ENCODE results near the gene PLCG2. TPM values are rescaled to one million over a fixed set of nuclear protein-coding genes. Genes with fewer than 3 reads are reported as not detected.
"Not testable (repeated sequence)": the region's sequence is repeated elsewhere in the genome, so short reads cannot be mapped to it uniquely, and the experiment has no call there.

Gene PLCG2
- total RNA-seq, 2 donors from 2014 or later: 14.1 to 16.0 TPM

DNA sequence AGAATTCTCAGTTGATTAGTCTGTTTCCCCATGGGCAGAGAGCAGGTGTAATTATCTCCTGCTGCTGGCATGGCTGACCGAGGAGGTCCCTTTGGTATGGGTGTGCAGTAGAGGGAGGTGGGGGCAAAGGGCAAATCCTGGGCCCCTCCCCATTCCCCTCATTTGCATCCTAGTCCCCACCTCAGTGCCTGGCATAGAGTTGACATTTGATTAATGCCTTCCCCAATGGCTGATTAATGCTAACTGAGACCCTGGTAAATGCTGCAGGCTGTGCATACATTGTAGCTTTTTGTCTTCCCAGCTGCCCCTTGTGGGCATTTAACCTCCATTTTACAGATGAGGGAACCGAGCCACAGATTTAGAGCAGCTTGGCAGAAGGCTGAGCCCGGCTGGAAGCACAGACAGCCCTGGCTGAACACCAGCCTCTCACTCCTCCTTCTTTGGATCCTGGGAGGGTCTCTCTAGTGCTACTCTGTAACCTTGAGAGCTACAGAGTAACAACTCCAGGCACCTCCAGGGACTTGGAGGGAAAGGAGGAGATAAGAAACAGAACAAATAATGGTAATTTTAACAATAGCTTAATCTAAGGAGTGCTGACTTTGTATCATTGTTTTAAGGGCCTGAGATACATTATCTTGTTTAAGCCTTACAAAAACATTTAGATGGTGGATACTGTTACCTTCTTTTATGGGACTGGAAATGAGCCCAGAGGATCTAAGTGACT, 5.1 kb downstream of the PLCG2 start:
- DNase-seq (peak; percentile 24), ATAC-seq (peak in 1 of 2 donors; percentile 59)
- intact Hi-C loops (cut with DNase I): no loop called here

DNA sequence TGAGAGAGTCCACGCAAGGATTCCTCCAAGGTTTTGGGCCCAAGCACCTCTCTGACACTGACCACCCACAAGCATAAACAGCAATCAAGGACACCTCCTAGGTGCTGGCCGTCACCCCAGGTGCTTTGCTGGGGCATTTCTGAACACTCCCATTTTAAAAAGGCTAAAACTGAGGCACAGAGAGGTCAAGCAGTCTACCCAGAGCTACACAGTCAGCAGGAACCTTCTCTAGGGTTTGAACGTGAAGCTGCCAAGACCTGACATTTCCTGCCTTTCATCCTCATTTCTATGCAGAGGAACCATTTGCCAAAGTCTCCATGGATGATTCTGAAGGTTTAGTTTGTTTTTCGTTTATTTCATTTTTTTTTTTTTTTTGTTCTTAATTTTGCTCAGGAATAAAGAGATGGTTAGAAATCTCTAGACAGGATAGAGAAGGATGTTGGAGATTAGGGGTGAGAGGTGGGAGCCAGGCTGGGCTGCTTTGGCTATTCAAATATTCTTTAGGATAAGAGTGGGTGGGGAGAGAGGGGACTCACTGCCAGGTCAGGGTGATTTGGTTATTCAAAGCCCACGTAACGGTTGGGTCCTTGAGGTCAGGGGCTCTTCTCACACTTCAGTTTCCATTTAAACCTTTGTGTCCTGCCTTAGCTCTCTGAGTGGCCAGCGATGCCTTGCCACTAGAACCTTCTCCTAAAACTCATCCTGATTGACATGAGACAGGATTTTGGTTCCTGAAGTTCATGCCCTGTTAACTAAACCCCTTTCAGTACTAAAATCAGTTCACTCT, 6.2 kb downstream of the PLCG2 start:
- intact Hi-C loops (cut with DNase I): no loop called here
- DNase-seq: no peak
- ATAC-seq: no peak

DNA sequence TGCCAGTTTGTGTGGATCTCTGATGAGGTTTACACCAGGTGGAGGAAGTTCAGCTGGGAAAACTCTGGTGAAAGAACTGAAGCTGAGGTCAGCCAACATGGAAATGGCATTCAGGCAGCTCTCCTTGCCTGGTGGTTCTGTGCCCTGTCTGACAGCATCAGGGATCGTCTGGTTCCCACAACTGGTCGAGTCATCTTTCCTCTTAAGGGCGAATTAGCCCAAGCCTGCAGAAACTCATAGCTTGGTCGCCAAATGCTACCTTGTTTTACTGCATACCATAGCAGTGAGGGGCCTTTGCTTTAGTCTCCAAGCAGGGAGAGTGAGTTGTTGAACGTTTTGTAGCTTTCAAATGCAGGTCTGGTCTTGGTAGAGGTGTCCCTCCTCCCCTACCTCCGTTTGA, 7.2 kb downstream of the PLCG2 start:
- intact Hi-C loops (cut with DNase I): no loop called here
- no peak for DNase-seq
- ATAC-seq: no peak

DNA sequence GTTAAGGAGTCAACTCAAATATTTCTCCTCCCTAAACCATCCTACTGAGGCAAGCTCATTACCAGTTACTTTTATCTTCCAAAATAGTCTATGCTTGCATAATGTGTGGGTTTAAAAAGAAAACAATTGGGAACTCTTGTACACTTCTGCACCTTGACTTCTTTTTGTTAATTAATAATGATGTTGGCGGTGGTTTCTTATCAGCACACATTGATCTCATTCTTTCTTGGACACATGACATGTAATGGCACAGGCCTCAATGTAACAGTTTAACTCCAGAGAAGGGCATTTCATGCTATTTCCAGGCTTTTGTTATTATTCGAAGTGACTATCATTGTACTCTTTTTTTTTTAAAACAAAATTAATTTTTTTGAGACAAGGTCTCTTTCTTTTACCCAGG, 7.8 kb downstream of the PLCG2 start:
- no peak for ATAC-seq
- intact Hi-C loops (cut with DNase I): no loop called here
- DNase-seq: no peak

DNA sequence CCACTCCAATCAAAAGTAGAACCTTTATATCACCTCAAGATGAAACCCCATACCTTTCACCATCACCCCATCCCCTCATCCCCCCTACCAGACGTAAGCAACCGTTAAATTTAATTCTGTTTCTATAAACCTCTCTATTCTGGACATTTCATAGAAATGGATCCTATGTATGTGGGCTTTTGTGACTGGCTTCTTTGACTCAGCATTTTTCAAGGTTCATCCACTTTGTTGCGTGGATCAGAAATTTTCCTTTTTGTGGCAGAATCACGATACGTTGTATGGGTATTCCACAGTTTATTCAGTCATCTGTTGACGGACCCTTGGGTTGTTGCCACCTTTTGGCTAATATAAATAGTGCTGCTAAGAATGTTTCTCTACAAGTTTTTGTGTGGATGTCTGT, 8.6 kb downstream of the PLCG2 start:
- DNase-seq (no peak), ATAC-seq (no peak)
- intact Hi-C loops (cut with DNase I): no loop called here

DNA sequence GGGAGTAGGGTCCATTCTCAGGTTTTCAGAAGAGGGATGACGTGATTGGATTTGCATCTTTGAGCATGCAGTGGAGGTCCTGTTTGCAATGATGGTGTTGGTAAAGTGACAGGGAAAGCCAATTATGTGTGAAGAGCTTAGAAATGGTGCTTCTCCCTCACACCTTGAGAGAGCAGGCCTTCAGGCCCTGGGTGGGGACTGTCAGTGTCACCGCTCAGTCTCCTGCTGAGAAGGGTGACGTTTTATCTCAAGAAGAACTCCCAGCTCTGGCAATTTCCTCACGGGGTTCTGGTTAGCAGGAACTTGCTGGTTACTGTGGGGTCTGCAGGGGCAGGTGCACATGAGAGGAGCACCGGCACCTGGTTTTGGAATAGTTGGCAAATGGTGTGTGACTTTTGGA, 11.2 kb downstream of the PLCG2 start:
- ATAC-seq (no peak), DNase-seq (no peak)
- intact Hi-C loops (cut with DNase I): loop anchor here in 1 of 2 donors (10.0 kb wide), 1 partner anchor 85 kb away; no protein-coding TSS in a partner anchor

DNA sequence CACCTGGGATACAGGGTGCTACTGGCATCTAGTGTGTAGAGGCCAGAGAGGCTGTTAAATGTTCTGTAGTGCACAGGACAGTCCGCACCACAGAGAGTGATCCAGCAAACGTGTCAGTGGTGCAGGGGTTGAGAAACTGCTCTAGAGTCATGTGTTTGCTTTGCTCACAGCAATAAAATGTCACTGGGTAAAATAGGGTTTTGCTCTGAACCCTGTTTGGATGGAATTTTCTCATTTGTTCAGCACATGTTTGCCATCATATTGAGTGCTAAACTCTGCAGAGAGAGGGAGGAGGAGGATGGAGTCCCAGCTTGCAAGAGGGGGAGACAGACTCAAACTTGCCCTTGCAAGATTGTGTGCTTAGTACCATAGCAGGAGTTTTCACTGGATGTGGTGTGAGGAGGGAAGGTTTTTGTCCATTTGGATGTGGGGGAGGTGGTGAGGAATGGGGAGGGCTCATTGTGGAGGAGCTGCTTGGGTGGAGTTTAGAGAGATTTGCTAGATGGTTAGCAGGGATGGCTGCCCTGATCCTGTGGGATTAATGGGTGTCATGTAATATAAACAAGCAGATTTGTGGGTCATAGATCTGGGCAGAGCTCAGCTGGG, 11.8 kb downstream of the PLCG2 start:
- DNase-seq: no peak
- no peak for ATAC-seq
- intact Hi-C loops (cut with DNase I): loop anchor here in 1 of 2 donors (10.0 kb wide), 1 partner anchor 84 kb away; no protein-coding TSS in a partner anchor

DNA sequence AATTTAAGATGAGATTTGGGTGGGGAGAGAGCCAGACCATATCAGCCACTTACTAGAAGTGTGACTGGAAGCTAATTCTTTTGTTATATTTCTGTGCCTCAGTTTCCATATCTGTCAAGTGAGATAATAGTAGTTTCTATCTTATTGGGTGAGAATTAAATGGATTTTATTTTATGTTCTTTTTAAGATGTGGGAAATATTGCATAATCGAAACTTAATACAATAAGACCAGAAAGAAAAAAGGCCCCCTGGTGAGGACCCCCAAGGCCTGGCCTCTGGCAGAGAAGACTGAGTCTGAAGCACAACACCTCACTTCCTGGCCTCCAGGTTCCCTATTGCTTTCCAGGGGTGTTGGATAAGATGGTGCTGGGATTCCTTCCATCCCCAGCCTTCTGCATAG, 13.7 kb downstream of the PLCG2 start:
- ATAC-seq (no peak), DNase-seq (no peak)
- intact Hi-C loops (cut with DNase I): loop anchor here in 1 of 2 donors (10.0 kb wide), 1 partner anchor 82 kb away; no protein-coding TSS in a partner anchor

DNA sequence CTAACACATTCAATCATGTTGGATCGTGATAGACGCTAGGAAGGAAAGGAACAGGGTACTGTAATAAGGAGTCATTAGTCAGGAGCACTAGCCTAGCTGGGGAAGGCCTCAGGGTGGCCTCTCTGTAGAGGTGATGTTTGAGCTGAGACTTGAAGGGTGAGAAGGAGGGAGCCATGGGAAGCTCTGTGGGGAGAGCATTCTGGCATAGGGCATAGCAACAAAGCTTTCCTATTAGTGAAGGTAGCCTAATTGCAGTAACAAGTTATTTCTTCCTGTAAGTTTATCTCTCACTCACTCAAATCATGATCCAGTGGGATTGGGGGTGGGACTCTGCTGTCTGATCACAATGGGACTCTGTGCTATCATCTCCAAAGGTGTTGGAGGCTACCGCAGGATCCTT, 16.1 kb downstream of the PLCG2 start:
- no peak for ATAC-seq
- DNase-seq: no peak
- intact Hi-C loops (cut with DNase I): loop anchor here in 1 of 2 donors (10.0 kb wide), 1 partner anchor 80 kb away; no protein-coding TSS in a partner anchor

DNA sequence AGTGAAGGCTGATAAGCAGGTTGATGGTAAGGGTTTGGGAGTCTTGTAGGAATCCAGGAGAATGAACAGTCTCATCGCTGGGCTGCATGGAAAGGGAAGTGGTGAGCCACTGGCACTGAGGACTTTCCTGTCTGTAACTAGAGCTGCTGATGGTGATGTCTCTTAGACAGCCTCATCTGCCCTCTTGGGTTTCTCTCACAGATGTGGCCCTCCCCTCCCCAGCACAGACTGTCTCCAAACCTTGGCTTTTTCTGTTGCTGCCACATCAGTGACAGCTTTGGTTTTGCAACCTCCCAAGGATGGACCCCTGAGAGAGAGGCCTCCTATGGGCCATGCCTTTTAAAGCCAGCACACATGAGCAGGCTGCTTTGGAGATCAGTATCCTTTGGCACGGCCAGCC, 16.9 kb downstream of the PLCG2 start:
- intact Hi-C loops (cut with DNase I): loop anchor here in 1 of 2 donors (10.0 kb wide), 1 partner anchor 79 kb away; no protein-coding TSS in a partner anchor
- ATAC-seq: no peak
- no peak for DNase-seq

DNA sequence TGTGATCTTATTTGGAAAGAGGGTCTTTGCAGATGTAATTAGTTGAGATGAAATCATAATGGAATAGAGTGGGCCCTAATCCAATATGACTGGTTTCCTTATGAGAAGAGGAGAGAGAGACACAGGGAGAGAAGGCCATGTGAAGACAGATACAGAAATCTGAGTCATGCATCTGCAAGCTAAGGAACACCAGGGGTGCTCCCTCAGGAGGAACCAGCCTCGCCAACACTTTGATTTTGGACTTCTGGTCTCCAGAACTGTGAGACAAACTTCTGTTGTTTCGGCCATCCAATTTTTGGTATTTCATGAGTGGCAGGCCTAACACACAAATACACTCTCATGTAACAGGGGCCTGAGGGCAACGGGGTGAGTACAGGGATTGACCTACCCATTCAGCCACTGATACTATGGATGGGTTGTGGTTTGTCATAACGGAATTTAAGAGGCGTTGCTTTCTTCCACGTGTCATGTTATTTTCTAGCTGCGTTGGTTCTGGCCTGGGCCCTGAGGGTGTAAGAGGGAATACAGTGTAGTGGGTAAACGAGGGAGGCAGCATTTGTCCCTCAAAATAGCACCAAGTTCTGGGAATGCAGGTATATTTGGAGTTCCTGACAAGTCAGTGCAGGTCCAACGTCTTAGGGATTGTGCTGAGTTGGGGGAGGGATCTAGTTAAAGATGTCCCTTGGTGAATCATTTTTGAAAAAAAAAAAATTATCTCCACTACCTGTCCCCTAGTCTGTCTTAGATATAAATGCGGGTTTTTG, 17.7 kb downstream of the PLCG2 start:
- DNase-seq (no peak), ATAC-seq (no peak)
- intact Hi-C loops (cut with DNase I): loop anchor here in 1 of 2 donors (10.0 kb wide), 1 partner anchor 78 kb away; no protein-coding TSS in a partner anchor

DNA sequence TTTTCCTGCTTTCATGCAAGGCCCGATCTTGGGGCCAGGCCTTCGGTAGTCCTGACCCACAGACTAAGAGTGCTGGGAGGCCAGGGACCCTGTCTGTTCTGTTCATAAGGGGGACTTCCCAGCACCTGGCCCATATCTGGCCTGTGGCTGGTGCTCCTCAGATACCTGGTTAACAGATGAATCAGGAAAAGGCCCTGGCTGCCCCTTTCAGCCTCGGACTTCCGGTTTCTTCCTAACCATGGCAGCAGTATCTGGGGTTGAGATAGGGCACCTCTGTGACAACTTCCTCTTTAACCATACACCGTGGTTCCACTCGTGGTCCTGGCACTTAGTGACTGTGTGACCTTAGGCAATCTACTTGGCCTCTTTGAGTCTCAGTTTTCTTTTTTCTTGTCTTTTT, 18.4 kb downstream of the PLCG2 start:
- intact Hi-C loops (cut with DNase I): loop anchor here in 1 of 2 donors (10.0 kb wide), 1 partner anchor 77 kb away; no protein-coding TSS in a partner anchor
- no peak for DNase-seq

DNA sequence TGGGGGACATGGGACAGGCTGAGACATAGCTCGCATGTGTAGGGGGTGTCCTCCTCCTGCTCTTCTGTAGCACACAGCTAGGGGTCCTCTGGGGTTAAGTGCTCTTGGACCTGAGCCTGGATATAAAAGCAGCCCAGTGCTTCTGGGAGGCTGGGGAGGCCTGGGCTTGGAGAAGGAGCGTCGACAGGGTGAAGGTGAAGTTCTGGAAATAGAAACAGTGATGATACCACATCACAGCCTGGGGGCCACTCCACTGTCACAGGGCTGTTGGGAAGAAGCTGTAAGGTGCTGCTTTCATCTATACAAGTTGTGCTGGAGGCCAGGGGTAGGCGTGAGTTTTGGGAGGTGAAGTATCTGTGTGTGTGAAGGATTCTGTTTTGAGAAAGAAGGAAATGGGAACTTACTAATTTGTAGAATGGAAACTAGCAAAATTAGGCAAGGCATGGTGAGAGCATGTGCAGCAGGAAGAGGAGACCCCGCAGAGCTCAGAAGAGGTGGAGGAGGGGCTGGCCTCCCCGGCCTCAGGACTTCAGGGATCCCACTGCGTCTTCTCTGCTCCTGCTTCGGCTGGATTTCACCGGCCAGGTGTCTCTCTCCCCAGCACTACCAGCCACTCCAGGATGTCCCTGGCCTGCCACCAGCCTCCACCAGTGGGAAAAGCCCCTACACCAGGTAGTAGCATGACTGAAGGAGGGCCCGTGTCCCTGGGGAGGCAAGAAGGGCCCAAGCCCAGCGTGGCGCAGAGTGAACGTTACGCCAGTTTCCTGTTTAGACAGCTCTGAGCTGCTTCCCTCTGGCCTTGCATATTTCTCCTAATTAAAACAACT, 19.4 kb downstream of the PLCG2 start:
- DNase-seq (peak; percentile 51), ATAC-seq (peak; percentile 90)
- intact Hi-C loops (cut with DNase I): loop anchor here in 1 of 2 donors (10.0 kb wide), 1 partner anchor 76 kb away; no protein-coding TSS in a partner anchor

More for the DNA sequence above, 18.4 kb downstream of the PLCG2 start:
- peak; percentile 20 to 25 for ATAC-seq

DNA sequence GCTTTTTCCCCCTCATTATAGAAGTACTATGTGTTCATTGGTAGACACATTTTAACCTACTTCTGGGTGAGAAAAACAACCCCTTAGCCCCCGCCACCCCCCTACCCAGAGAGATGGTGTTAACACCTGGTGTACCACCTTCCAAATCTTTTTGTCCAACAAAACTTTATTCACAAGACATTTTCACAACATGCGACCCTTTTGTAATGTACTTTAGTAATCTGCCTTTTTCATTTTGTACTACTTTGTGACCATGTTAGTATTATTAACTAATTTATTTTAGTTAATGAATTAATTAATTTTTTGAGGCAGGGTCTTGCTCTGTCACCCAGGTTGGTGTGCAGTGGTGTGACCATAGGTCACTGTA, 20.0 kb downstream of the PLCG2 start:
- no peak for ATAC-seq
- intact Hi-C loops (cut with DNase I): loop anchor here in 1 of 2 donors (10.0 kb wide), 1 partner anchor 76 kb away; no protein-coding TSS in a partner anchor

DNA sequence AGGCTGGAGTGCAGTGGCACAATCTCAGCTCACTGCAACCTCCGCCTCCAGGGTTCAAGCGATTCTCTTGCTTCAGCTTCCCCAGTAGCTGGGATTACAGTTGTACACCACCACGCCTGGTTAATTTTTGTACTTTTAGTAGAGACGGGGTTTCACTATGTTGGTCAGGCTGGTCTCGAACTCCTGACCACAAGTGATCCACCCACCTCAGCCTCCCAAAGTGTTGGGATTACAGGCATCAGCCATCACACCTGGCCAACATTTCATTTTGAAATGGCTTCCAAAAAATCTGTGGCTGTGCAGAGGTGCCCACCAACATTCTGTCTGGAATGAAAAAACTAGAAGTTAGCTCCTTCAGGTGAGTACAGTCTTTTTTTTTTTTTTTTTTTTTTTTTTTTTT, 22.6 kb downstream of the PLCG2 start:
- DNase-seq; ATAC-seq; intact Hi-C loops (cut with DNase I): not testable (repeated sequence)

More for the DNA sequence above, 20.0 kb downstream of the PLCG2 start:
- DNase-seq: no peak

DNA sequence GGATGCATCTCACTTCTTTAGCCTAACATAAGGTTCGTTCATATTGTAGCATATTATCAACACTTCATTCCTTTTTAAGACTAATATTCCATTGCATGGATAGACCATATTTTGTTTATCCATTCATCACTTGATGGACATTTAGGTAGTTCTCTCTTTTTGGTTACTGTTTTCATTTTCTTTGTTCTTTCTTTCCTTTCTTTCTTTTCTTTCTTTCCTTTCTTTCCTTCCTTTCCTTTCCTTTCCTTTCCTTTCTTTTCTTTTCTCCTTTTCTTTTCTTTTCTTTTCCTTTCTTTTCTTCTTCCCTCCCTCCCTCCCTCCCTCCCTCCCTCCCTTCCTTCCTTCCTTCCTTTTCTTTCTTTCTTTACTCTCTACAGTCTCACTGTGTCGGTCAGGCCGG, 24.2 kb downstream of the PLCG2 start:
- intact Hi-C loops (cut with DNase I): no loop called here
- ATAC-seq (no peak), DNase-seq (no peak)

DNA sequence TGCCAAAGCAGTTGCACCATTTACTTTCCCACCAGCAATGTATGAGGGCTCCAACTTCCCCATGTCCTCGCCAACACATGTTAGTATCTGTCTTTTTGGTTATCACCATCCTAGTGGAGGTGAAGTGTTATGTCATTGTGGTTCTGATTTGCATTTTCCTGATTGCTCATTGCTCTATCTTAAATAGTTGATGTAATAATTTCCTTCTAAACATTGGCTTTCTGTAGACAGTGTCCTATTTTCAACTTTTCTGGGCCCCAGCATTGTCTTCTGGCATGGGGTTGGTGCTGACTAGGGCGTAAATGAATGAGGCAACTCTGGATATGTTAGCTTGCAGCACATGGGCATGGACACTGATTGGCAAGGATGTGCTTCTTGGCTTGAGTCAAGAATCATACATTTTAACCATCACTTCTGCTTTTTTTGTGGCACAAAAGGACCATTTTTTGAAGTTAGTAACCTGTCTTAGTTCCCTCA, 25.1 kb downstream of the PLCG2 start:
- DNase-seq: no peak
- peak in 1 of 2 donors; percentile 19 for ATAC-seq
- intact Hi-C loops (cut with DNase I): no loop called here

DNA sequence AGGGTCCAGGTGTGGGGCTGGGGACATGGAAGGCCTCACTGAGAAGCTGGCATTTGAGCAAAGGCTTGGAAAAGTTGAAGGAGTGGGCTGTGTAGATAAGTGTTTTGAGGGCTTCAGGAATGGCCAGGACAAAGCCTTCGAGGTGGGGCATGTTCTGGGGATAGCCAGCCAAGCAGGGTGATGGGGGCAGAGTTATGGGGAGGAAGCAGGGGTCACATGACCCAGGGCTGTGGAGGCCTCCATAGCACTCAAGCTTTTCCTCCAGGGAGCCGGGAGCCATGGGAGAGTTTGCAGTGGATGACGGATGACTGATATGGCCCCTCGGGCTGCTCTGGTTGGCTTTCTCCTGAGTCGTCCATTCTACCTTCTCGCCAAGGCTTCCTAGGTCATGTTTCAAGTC, 27.6 kb downstream of the PLCG2 start:
- intact Hi-C loops (cut with DNase I): no loop called here
- ATAC-seq: no peak
- DNase-seq: no peak

Measured in left cardiac atrium (tissue), 4 donors.